Peyer's patch (tissue), 4 donors: ENCODE data around the gene CDCA4.

ENCODE experiments used
- POLR2A ChIP-seq, 2 donors: fragments of 450-650 bp; IDR thresholded peaks; one replicate each; pipeline ENCODE4 v1.5.1; 2017; ENCODE audit warnings: antibody characterized with exemption in 2 of 2, mild to moderate bottlenecking in 2 of 2, moderate library complexity in 2 of 2
- TF ChIP-seq, protein P1 (sequence below), 6 experiments: fragments of 450-650 bp in 4 of 6; fragments of 200-600 bp in 2 of 6; sonication (generic) in 1 of 6; IDR thresholded peaks; one replicate each; pipeline ENCODE4 v1.5.1; 2017 to 2019; ENCODE audit warnings: antibody characterized with exemption in 6 of 6, mild to moderate bottlenecking in 3 of 6, moderate library complexity in 1 of 6

- TF ChIP-seq, protein P1, sequence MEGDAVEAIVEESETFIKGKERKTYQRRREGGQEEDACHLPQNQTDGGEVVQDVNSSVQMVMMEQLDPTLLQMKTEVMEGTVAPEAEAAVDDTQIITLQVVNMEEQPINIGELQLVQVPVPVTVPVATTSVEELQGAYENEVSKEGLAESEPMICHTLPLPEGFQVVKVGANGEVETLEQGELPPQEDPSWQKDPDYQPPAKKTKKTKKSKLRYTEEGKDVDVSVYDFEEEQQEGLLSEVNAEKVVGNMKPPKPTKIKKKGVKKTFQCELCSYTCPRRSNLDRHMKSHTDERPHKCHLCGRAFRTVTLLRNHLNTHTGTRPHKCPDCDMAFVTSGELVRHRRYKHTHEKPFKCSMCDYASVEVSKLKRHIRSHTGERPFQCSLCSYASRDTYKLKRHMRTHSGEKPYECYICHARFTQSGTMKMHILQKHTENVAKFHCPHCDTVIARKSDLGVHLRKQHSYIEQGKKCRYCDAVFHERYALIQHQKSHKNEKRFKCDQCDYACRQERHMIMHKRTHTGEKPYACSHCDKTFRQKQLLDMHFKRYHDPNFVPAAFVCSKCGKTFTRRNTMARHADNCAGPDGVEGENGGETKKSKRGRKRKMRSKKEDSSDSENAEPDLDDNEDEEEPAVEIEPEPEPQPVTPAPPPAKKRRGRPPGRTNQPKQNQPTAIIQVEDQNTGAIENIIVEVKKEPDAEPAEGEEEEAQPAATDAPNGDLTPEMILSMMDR (IDR thresholded peaks at IDR 0.05), result no peak
- no peak for TF ChIP-seq POLR2A (IDR thresholded peaks at IDR 0.05)
These were observed 42.9 kb downstream of the CDCA4 start, which contains the start of gene AHNAK2 for GRCh38 chr14:104977681-104978653.
